NB4 (cell line): ENCODE data around the gene SYT8.

ENCODE experiments used
- DNase-seq: peaks from one replicate; pipeline ENCODE4 v3.0.0; 2010; ENCODE audit warnings: low read depth
- H3K4me3 ChIP-seq: one replicate; pipeline ENCODE4 v1.5.1; 2011; ENCODE audit warnings: mild to moderate bottlenecking, low read depth, low read length, moderate library complexity
- MYC ChIP-seq: IDR thresholded peaks from 2 replicates; pipeline ENCODE4 v1.6.1; 2011; ENCODE audit warnings: low read depth, low read length
- POLR2A ChIP-seq: IDR thresholded peaks from 2 replicates; pipeline ENCODE4 v1.6.1; 2011; ENCODE audit warnings: mild to moderate bottlenecking; ENCODE audit not compliant: insufficient read length; ENCODE audit errors: extremely low read depth
- TF ChIP-seq, protein P1 (sequence below): IDR thresholded peaks from 2 replicates; pipeline ENCODE4 v1.6.1; 2011; ENCODE audit warnings: low read depth, low read length
- TF ChIP-seq, protein P2 (sequence below): IDR thresholded peaks from one replicate; pipeline ENCODE4 v1.5.1; 2012; ENCODE audit warnings: low read depth, low read length

The SYT8 gene, protein sequence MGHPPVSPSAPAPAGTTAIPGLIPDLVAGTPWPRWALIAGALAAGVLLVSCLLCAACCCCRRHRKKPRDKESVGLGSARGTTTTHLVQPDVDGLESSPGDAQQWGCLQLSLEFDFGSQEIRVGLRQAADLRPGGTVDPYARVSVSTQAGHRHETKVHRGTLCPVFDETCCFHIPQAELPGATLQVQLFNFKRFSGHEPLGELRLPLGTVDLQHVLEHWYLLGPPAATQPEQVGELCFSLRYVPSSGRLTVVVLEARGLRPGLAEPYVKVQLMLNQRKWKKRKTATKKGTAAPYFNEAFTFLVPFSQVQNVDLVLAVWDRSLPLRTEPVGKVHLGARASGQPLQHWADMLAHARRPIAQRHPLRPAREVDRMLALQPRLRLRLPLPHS

DNA sequence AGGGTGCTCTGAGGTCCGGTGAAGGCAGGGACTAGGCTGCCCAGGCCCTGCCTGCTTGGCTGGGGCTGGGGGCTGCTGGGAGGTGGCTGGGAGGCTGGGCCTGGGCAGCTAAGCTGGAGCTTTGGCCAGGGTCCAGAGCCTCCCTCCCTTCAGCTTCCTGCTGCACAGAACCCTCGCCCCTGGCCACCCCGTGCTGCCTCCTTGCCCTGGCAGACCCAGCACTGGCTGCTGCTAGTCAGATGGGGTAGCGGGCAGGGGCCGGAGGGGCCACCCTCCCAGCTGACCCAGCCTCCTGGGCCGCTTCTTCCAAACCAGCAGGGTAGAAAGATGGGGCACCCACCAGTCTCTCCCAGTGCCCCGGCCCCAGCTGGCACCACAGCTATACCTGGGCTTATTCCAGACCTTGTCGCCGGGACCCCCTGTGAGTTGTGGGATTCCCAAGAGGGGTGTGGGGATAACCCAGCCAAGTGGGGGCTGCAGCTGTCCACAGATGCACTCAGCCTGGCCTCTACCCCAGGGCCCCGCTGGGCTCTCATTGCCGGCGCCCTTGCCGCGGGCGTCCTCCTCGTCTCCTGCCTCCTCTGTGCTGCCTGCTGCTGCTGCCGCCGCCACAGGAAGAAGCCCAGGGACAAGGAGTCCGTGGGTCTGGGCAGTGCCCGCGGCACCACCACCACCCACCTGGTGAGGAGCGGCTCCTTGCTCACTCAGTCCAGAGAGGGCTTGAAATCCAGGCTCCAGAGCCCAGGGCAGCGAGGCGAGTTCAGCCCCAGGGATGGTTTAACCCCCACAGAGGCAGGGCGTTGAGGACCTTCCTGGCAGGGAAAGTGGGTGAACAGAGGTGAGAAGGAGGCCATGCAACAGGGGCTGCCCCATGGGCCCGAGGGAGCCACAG, at the start of gene SYT8:
Gene SYT8, plus strand, starts transcription at position 212 of the 892 bp plus-strand sequence. Its CDS starts 116 bp downstream, at position 328.
- H3K4me3 ChIP-seq, result no peak within 1 kb of the TSS
- TF ChIP-seq MYC, result no peak
- TF ChIP-seq, protein P1, sequence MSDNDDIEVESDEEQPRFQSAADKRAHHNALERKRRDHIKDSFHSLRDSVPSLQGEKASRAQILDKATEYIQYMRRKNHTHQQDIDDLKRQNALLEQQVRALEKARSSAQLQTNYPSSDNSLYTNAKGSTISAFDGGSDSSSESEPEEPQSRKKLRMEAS, result no peak
- TF ChIP-seq, protein P2, sequence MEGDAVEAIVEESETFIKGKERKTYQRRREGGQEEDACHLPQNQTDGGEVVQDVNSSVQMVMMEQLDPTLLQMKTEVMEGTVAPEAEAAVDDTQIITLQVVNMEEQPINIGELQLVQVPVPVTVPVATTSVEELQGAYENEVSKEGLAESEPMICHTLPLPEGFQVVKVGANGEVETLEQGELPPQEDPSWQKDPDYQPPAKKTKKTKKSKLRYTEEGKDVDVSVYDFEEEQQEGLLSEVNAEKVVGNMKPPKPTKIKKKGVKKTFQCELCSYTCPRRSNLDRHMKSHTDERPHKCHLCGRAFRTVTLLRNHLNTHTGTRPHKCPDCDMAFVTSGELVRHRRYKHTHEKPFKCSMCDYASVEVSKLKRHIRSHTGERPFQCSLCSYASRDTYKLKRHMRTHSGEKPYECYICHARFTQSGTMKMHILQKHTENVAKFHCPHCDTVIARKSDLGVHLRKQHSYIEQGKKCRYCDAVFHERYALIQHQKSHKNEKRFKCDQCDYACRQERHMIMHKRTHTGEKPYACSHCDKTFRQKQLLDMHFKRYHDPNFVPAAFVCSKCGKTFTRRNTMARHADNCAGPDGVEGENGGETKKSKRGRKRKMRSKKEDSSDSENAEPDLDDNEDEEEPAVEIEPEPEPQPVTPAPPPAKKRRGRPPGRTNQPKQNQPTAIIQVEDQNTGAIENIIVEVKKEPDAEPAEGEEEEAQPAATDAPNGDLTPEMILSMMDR, result no peak
- TF ChIP-seq POLR2A, result no peak
- DNase-seq, result no peak

DNA sequence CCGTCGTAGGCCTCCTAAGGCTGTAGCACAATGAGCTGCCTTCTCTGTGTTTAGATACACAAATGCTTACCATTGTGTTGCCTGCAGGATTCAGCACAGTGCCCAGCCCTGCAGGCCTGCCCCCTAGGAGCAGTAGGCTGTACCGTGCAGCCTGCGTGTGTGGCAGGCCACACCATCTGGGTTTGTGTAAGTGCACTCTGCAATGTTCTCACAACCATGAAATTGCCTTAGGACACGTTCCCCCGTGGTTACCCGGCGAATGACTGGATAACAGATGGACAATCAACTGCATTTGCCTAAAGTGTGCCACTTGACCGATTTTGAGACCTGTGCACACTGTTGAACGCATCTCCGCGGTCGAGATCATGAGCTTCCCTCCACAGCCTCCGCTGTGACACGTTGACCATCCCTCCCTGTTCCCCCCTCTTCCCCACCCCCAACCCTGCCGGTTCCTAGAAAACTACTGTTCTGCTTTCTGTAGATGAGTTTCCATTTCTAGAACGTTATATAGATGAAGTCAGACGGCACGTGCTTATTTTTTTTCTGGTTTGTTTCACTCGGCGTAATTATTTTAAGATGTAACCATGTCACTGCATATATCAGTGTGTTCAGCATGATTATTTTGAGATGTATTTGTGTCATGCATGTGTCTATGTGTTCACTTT, 48.9 kb upstream of the SYT8 start:
- TF ChIP-seq POLR2A, result no peak
- no peak for TF ChIP-seq MYC
- TF ChIP-seq, protein P1, result no peak
- TF ChIP-seq, protein P2, result no peak
- DNase-seq, result no peak
- no peak overlapping the region for H3K4me3 ChIP-seq

DNA sequence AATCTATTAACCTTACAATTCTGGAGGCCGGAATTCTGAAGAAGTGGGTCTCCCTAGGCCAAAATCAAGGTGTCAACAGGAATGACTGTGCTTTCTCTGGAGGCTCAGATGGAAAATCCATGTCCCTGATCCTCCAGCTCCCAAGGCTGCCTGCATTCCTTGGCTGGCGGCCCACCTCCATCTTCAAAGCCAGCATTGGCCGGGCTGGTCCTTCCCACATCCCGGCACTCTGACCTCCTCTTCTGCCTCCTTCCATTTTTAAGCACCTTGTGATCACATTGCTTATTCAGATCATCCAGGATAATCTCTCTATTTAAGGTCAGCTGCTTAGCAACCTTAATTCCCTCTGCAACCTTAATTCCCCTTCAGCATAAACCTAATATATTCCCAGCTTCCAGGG, 48.3 kb upstream of the SYT8 start:
- no peak overlapping the region for H3K4me3 ChIP-seq
- no peak for DNase-seq
- no peak for TF ChIP-seq POLR2A
- TF ChIP-seq, protein P1, result no peak
- no peak for TF ChIP-seq MYC
- TF ChIP-seq, protein P2, result no peak

DNA sequence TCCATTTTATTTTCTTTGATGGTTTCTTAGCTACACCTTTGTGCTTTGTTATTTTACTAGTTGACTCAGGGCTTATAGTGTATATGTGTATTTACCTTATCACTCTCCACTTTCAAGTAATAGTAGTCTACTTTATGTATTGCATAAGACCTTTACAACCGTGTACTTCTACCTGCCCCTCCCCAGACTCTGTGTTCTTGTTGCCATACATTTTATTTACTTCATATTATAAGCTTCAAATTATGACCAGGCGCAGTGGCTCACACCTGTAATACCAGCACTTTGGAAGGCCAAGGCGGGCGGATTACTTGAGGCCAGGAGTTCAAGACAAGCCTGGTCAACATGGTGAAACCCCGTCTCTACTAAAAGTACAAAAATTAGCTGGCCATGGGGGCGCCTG, 42.9 kb upstream of the SYT8 start:
- TF ChIP-seq, protein P1, result no peak
- TF ChIP-seq POLR2A (no peak), MYC (no peak)
- TF ChIP-seq, protein P2, result no peak
- DNase-seq, result no peak
- H3K4me3 ChIP-seq, result no peak overlapping the region

DNA sequence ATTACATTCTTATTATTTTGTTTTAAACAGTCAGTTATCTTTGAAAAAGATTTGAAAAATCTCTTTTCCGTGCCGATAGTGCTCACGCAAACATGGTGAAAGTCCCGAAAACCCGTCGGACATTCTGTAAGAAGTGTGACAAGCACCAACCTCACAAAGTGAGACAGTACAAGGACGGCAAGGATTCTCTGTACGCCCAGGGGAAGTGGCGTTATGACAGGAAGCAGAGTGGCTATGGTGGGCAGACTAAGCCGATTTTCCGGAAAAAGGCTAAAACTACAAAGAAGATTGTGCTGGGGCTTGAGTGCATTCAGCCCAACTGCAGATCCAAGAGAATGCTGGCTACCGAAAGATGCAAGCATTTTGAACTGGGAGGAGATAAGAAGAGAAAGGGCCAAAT, 42.3 kb upstream of the SYT8 start:
- no peak overlapping the region for H3K4me3 ChIP-seq
- TF ChIP-seq POLR2A (no peak), MYC (no peak)
- TF ChIP-seq, protein P1, result no peak
- TF ChIP-seq, protein P2, result no peak
- DNase-seq, result peak; percentile 51
